Stimulated activated naive CD4-positive, alpha-beta T cell treated with Interleukin-2 at 50 U/mL for 16 hours (primary cell): Measurements from ENCODE around the gene DPYD.
"Not testable (repeated sequence)": the region's sequence is repeated elsewhere in the genome, so short reads cannot be mapped to it uniquely, and the experiment has no call there.

Source experiments
- DNase-seq: peaks from one replicate; lab custom pipeline; 2025; lab: John Stamatoyannopoulos, UW

Gene DPYD

DNA sequence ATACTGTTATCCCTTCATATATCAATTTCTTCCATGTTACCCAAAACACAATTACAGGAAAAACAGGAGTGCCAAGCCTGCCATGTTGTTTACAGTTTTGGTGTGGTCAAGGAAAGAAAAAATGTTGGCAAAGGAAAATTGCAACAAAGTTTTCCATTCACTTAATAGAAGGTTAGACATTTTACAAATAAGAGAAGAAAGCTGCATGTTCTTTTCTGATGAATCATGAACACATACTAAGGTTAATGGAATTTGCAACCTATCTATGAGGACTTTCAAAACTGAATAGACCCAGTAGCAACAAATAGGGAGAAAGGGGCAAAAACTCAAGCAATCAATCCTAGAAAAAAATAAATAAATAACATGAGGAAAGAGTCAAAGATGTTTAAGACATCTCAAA is 556.7 kb downstream of the DPYD start:
- DNase-seq = no peak

DNA sequence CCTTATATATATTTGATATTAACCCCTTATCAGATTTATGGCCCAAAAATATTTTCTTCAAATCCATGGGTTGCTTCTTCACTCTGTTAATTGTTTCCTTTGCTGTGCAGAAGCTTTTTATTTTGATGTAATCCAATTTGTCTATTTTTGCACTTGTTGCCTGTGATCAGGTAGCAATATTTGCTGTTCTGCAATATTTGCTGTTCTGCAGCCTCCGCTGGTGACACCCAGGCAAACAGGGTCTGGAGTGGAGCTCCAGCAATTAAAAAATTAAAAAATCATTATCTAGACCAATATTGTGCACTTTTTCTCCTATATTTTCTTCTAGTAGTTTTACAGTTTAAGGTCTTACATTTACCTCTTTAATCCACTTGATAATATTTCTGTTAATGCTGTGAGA is 564.5 kb downstream of the DPYD start:
- no peak for DNase-seq

DNA sequence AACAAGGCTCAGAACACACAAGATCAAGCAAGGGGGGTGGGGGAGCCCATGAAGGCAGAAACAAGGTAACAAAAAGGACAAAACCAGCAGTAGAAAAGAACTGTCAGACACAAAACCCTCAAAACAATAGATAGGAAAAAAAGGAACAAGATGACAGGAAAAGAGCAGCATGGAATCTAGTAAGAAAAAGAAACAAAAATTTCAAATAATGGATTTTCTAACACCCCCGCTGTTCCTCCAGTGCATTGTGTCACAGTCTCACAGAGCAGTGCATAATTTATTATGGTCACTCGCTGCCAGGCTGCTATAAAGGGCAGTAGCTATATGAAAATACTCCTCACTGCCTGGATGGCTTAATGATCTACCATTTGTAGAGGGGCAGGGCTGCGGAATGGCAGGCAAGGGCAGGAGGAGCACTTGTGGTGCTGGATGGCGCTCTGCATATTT is 567.9 kb downstream of the DPYD start:
- DNase-seq = no peak

DNA sequence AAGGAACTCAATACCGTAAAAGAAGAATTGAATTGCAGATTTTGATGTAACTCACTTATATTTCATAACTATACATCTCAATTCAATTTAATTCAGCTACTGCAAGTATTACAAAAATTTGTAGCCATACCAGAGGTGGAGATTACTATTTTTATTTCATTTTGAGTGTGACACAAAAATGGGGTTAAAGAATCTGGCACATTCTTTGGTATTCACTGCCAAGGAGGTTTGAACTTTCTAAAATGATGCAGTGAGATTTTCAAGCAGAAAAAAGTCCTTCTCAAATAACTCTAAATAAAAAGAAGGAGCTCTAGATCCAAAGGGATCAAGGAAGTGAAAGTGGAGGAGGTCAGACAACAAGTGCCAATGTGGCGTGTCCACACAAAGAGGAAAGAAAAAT is 569.0 kb downstream of the DPYD start:
- DNase-seq = no peak

- DNase-seq = no peak
These were observed 570.2 kb downstream of the DPYD start for GRCh38 chr1:97350662-97351061.

- DNase-seq = no peak
These were observed 570.6 kb downstream of the DPYD start for GRCh38 chr1:97350241-97350640.

- not testable (repeated sequence) for DNase-seq
These were observed 571.0 kb downstream of the DPYD start for GRCh38 chr1:97349794-97350193.

GRCh38 chr1:97348599-97349265 is 572.1 kb downstream of the DPYD start:
- DNase-seq = no peak

GRCh38 chr1:97340951-97341350 is 579.9 kb downstream of the DPYD start:
- DNase-seq = no peak

DNA sequence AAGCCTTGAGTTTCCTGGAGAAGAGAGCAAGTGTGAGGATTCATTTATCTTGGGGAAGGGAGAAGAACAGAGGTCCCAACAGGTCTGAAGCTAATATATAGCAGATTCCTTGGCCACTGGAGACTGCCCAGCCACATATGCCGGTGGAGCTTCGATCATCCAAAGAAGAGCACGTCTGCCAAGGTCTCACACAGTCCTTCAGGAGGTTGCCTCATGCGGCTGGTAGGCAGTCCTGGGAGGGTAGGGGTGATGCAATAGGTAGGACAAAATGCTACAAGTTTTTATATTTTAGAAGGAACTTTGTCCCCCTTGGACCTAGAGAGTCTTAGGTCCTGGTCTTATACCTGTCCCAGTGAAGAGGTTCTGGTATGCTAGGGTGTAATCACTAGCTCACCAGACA is 582.5 kb downstream of the DPYD start:
- DNase-seq = no peak

GRCh38 chr1:97337250-97338030 is 583.4 kb downstream of the DPYD start:
- no peak for DNase-seq

DNA sequence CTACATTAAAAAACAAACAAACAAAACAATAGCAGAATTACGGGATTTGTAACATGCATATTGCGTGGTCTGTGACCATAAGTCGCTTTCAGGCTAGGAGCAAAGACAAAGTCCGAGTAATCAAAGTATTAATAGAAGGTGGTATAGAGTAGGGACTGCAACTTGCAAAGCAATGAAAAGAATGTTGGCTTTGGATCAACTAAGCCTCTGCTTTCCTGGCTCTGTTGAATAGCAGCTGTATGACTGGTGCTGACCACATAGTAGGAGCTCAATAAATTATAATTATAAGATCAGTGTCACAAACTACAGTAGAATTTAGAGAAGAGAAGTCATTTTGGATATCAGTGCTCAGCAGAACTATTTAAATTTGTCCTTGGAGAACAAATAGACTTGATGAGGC is 586.4 kb downstream of the DPYD start:
- no peak for DNase-seq

GRCh38 chr1:97332716-97333115 is 588.1 kb downstream of the DPYD start:
- no peak for DNase-seq

- DNase-seq = no peak
These were observed 589.7 kb downstream of the DPYD start for GRCh38 chr1:97331165-97331564.

GRCh38 chr1:97314685-97315084 is 606.1 kb downstream of the DPYD start:
- no peak for DNase-seq

DNA sequence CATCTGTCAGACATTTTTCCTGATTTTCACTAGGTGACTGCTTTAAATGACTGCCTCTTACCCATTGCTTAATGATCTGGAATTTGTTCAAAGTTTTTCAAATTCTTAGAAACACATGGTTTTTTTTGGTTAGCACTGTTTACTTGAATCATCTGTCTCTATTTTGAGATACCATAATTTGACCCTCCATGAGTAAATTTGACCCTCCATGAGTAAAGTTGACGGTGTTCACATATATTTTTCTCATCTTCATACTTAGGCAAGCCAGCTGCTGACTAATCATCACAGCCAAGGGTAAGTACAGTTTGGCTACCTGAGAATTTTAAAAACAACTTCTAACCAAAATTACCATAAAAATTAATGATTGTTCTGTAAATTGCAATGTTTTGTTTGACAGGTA is 612.7 kb downstream of the DPYD start:
- DNase-seq = no peak

GRCh38 chr1:97307568-97307967 is 613.3 kb downstream of the DPYD start:
- DNase-seq = no peak

- no peak for DNase-seq
These were observed 613.7 kb downstream of the DPYD start for GRCh38 chr1:97307151-97307550.

DNA sequence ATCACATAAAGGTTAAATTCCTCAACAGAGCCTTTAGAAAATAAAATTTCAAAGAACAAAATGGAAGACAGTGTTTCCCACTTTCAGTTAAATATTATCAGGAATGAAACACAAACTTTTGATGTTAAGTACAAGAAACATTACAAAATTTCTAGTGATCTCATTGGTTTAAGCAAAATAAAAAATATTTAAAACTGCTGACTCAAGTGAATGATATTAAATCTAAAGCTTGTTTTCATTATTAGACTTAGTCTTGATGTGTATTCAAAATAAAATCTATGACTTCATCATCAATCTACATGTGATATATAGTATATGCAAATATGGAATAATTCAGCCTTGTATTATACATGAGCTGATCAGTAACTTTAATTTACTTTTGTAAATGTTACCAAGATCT is 614.3 kb downstream of the DPYD start:
- no peak for DNase-seq

- no peak for DNase-seq
These were observed 616.5 kb downstream of the DPYD start for GRCh38 chr1:97304366-97304765.

GRCh38 chr1:97298966-97299365 is 621.9 kb downstream of the DPYD start:
- DNase-seq = no peak

DNA sequence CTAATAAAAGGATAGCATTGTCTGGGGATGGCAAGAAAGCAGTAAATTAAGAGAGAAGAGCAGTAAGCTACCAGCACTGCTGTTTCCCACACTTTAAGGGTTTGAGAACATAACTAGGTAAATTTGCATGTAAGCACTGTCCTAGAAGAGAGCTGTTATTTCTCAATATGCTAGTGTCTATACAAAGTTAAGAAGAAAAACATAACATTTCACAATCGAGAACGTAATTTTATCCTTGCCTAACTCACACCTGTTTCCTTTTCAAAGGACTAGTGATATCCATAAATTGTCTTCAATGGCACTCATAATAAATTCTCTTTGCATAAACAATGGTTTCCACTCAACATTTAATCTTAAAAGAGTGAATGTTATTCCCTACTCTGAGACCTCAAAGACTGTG is 623.2 kb downstream of the DPYD start:
- DNase-seq = no peak

DNA sequence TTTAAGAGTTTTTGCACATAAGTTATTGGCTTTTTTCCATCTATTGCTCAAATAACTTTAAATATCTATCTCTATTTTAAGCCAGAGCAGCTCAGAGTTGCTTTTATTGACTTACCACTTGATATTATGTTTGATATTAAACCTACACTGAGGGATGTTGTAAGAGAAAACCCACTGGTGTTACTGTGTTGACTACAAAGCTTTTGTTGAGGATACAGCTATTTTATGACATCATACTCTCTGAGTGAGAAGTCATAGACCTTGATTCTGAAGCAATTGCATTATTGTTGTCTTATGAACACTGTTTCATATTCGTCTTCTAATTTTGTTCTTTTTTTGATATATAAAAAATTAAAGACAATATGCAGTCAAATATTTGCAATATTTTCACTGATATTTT is 638.9 kb downstream of the DPYD start:
- DNase-seq = no peak
